GM19025 (cell line): ENCODE measurements around the gene NIPBL.
"Not testable (repeated sequence)": the region's sequence is repeated elsewhere in the genome, so short reads cannot be mapped to it uniquely, and the experiment has no call there.

Source experiments
- ATAC-seq: cut with Tn5 transposase; IDR thresholded peaks from one replicate; pipeline ENCODE4 v1.9.1; 2021; ENCODE audit warnings: mild to moderate bottlenecking, low read depth, moderate library complexity; ENCODE audit not compliant: unreplicated experiment

Gene NIPBL

DNA sequence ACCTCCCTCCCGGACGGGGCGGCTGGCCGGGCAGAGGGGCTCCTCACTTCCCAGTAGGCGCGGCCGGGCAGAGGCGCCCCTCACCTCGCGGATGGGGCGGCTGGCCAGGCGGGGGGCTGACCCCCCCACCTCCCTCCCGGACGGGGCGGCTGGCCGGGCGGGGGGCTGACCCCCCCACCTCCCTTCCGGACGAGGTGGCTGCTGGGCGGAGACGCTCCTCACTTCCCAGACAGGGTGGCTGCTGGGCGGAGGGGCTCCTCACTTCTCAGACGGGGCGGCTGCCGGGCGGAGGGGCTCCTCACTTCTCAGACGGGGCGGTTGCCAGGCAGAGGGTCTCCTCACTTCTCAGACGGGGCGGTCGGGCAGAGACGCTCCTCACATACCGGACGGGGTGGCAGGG is 136.6 kb downstream of the NIPBL start:
- not testable (repeated sequence) for ATAC-seq

GRCh38 chr5:37014321-37014720 is 137.8 kb downstream of the NIPBL start:
- ATAC-seq = no peak

GRCh38 chr5:37015795-37016666 is 139.5 kb downstream of the NIPBL start:
- ATAC-seq = no peak

DNA sequence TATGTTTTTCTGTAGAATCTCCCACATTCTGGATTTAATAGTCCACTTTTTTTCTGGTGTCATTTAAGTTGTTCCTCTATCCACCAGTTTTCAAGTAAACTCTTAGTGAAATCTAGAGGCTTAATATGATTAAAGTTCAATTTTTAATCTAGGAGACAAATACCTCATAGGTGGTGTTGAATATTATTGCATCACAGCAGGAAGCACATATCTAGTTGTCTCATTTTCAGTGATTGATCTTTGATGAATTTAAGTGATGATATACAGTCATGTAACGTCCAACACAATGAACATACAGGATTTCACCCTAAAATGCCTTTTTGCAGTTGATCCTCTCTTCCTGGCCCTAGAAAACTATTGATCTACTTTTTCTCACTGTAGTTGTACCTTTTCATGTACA is 152.3 kb downstream of the NIPBL start:
- ATAC-seq = no peak

DNA sequence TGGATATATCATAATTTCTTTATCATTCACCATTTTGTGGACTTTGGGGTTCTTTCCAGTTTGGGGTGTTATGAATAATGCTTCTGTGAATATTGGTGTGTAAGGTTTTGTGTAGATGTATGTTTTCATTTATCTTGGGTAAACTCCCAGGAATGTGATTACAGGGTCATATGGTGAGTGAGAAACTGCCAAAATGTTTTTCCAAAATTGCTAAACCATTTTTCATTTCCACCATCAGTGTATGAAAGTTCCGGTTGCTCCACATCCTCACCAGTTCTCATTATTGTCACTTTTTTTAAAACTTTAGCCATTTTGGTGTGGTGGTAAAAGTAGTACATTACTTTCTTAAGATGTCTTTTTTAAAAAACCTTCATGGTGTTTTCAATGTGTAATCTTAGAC is 152.9 kb downstream of the NIPBL start:
- ATAC-seq = no peak

GRCh38 chr5:37034955-37035354 is 158.4 kb downstream of the NIPBL start:
- ATAC-seq = no peak

- no peak for ATAC-seq
Measured at GRCh38 chr5:37037840-37038239, 161.3 kb downstream of the NIPBL start.

DNA sequence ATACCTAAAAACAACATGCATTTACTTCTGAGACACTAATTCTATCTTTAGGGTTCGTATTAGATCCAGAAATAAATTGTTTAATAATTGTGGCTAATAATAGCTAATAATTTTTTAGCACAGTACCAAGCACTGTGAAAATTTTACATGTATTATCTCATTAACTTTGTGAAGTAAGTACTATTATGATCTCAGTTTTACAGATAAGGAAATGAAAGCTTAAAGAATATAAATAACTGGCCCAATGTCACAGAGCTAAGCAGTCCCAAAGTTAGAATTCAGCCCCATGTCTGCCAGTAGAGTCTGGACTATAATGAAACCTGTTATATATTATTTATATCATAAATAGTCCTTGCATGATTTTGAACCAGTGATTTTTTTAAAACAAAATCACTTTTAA is 163.3 kb downstream of the NIPBL start:
- no peak for ATAC-seq

DNA sequence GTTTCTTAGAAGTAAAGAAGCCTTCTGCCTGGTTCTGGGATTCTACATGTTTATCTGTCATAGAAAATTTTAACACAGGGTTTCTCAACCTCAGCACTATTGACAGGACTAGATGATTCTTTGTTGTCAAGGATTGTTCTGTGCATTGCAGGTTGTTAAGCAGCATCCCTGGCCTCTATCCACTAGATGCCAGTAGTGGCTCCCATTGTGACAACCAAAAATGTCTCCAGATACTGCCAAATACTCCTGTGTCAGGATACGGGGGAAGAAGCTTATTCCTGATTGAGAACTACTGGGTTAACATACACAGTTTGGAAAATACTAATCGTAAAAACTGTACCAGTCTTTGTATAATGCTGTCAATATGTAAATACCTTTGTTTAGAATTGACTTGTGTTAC is 167.1 kb downstream of the NIPBL start:
- ATAC-seq = no peak

GRCh38 chr5:37044120-37044519 is 167.6 kb downstream of the NIPBL start:
- ATAC-seq = no peak

DNA sequence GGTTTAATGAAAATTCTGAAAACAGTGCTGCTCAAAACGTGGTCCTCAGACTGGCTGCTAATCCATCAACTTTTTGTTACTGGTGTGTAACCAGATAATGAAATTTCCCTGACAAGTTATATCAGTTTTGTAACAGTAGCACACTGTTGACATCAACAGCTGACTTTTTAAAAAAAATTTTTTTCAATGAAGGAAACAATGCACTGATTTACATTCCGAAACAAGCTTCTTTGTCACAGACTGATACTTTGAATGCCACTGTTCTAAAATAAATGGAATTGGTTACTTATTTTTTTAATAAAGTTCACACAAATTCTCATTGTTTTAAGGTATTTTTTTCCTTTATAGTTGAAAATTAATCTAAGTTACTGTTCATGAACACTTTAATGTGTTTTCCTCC is 169.1 kb downstream of the NIPBL start:
- ATAC-seq = no peak

GRCh38 chr5:37047947-37048346 is 171.4 kb downstream of the NIPBL start:
- no peak for ATAC-seq

DNA sequence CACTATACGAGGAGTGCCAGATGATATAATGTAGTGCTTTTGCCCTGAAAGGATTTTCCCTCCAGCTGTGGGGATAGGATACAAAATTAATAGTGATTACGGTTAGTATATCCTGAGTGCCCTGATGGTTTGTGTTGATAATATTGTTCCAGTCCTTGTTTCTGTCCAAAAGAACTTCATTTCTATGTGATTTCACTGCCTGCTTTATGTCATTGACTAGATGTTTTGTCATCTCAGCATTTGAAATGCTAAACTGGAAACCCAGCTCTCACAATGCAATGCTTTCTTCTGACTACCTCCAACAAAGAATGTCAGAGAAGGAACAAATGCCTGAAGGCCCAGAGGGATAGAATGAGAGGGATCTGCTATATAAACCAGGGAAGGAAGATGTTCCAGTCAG is 177.8 kb downstream of the NIPBL start:
- no peak for ATAC-seq

DNA sequence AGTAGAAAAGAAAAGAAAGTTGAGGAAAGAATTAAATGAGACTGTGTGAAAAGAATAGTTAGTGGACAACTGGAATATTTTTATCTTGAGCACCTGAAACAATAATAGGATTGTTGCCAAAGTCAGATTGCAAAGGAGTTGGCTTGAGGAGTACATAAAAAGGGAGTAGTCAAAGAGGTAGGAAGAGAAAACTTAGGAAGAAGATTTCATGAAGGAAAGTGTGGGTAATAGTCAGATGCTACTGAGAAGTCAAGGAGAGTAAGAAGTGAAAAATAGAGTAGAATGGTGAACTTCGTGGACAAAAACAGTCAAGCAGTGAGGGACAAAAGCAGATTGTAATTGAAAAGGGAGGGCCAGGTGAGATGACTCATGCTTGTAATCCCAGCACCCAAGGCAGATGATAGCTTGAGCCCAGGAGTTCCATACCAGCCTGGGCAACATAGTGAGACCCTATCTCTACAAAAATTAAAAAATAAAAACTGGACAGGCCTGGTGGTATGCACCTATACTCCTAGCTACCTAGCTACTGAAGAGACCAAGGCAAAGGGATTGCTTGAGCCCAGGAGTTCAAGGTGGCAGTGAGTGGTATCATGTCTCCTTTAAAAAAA is 178.9 kb downstream of the NIPBL start:
- ATAC-seq = no peak

- no peak for ATAC-seq
Measured at GRCh38 chr5:37056762-37057161, 180.2 kb downstream of the NIPBL start.

- no peak for ATAC-seq
Measured at GRCh38 chr5:37060030-37060429, 183.5 kb downstream of the NIPBL start.

DNA sequence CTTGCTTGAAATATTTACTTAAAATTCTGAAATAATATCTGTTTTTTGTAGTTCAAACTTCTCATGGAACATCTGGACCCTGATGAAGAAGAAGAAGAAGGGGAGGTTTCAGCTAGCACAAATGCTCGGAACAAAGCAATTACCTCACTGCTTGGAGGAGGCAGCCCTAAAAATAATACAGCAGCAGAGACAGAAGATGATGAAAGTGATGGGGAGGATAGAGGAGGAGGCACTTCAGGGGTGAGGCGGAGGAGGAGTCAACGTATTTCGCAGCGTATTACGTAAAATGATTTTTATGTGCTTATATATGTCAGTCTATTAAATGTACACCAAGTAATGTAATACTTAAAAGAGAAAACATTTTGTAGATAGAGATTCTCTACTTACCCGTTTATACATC is 187.2 kb downstream of the NIPBL start:
- no peak for ATAC-seq

DNA sequence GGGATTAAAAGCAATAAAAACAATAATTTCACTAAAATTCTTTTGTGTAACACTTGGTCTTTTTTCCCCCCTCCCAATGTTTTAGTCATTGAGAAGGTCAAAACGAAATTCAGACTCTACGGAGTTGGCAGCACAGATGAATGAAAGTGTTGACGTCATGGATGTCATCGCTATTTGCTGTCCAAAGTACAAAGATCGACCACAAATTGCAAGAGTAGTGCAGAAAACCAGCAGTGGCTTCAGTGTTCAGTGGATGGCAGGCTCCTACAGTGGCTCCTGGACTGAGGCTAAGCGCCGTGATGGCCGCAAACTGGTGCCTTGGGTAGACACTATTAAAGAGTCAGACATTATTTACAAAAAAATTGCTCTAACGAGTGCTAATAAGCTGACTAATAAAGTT is 187.9 kb downstream of the NIPBL start:
- ATAC-seq = no peak

DNA sequence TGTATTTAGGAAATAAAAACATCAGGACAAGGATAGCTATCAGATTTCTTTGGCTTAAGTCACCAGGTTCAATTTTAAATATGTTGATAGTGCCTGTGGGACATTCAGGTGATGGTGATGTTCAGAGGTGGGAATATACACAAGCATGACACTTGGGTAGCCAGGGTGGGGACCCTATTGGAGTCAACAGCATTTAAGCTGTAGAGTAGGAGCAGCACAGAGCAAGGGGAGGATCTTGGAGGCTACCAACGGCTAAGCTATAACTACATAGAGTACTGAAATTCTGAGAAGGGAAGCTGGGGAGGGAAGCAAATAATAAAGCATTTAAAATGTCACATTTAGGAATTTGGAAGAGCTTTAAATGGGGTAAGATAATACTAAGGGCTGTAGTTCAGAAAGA is 194.9 kb downstream of the NIPBL start:
- ATAC-seq = no peak

DNA sequence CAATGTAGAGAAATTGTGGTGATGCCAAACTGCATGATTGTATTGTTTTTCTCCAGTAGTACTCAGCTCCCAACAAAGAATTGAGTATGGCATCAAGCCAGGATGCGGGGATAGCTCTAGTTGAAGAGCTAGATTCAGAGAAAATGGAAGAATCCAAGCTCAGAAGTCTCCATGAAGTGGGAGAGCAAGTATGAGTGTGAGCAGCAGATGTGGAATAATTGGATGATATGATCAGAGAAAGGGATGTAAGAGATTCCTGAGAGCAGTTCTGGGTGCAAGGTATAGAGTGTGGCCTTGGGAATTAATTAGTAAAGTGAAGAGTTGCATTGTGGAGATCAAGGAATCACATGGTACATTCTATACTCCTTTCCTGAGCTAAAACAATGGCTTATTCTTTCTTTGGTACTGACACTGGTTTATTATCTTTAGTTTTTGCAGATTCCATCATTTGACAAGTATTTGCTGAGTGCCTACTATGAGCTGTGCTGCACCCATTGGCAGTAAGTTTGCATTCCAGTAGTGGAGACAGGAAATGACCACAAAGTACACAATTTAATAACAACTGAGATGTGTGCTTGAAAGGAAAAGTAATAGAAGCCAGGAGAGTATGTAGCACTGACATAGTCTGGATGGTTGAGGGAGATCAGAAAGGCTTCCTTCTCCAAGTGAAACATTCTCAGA is 195.5 kb downstream of the NIPBL start:
- ATAC-seq = no peak

- ATAC-seq = no peak
Measured at GRCh38 chr5:37075399-37075950, 198.9 kb downstream of the NIPBL start.
